RWPE1 (cell line): ENCODE data around the gene TEKT3.

Source experiments
- CTCF ChIA-PET: fragments of 350-600 bp; sonication (Branson Sonifier 250); formaldehyde crosslinking; extraction: SDS; loops from one replicate; lab custom pipeline; 2021; lab: Yijun Ruan, JAX
- POLR2A ChIA-PET: fragments of 400-600 bp; formaldehyde crosslinking; extraction: SDS; loops from one replicate; lab custom pipeline; 2020; ENCODE audit warnings: antibody characterized with exemption; ENCODE audit not compliant: low non-redundant PET; lab: Yijun Ruan, JAX
- DNase-seq: peaks from one replicate; pipeline ENCODE4 v3.0.0; 2012; ENCODE audit warnings: low spot score
- H3K27ac ChIP-seq: fragments of 450-650 bp; 2 replicates; pipeline ENCODE4 v1.5.1; 2017
- CTCF ChIP-seq: fragments of 450-650 bp; conservative IDR thresholded peaks from 2 replicates; pipeline ENCODE4 v1.5.1; 2017; ENCODE audit warnings: low read depth, mild to moderate bottlenecking

The TEKT3 gene

DNA sequence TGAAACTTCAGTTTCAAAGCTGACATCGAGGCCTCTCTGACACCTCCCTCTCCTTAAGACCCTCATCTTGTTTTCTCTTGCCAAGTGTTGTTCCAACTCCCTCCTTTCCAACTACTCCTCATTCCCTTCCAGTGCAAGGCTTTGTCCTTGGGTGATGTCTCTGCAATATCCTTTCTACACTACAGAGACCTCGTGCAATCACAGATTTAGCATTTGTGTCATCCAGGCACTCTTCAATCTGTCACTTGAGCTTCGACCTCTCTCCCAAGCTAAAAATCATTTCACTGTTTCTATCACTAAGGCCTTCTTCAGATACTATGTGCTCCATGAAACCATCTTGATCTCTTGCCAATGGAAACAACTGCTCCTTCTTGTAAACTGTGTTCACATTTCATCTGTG lies 31.6 kb downstream of the TEKT3 start:
- no peak for TF ChIP-seq CTCF
- no peak for DNase-seq
- CTCF ChIA-PET = no interaction called here

DNA sequence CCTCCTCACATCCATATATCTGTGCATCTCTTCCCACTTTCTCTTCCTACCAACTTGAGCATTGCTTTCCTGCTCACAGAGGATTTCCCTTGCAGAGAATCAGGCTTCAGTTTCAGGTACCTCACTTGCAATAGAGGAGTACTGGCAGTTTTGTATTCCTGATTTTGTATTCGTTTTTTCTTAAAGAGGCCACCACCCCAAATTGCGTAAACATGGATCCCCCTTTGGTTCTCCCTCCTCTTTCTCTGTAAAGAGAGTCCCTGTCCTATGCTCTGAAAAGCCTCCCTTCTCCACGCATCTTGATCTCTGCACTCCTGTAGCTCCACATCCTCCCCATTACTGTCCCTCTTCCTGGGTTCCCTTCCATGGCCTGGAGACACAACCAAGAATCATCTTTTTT lies 32.2 kb downstream of the TEKT3 start:
- DNase-seq = no peak
- no peak overlapping the region for H3K27ac ChIP-seq
- POLR2A ChIA-PET = no interaction called here
- TF ChIP-seq CTCF = no peak
- CTCF ChIA-PET = no interaction called here

More for the DNA sequence above, 31.6 kb downstream of the TEKT3 start:
- H3K27ac ChIP-seq = no peak overlapping the region
- POLR2A ChIA-PET = no interaction called here

DNA sequence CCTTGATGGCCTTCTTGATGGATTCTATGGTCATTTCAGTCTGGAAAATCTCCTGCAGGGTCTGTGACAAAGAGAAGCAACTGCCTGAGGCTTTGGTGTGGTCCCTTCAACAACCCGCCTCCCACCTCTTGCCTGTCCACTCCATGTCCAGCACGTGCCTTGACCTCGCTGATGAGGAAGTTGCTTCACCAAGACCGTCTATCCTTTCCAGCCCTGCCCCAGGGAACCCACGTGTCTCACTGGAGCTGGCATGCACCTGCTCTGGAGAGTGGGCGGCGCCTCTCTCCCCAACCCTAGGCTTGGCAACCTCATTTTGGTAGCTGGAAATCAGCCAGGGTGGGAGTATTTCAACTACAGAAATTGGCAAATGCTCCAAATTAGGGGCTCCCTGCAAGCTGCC lies 32.6 kb downstream of the TEKT3 start:
- DNase-seq = no peak
- no peak overlapping the region for H3K27ac ChIP-seq
- POLR2A ChIA-PET = no interaction called here
- CTCF ChIA-PET = no interaction called here
- no peak for TF ChIP-seq CTCF

GRCh38 chr17:15307710-15308111 lies 33.7 kb downstream of the TEKT3 start:
- H3K27ac ChIP-seq = no peak overlapping the region
- CTCF ChIA-PET = no interaction called here
- POLR2A ChIA-PET = no interaction called here
- no peak for DNase-seq
- no peak for TF ChIP-seq CTCF

DNA sequence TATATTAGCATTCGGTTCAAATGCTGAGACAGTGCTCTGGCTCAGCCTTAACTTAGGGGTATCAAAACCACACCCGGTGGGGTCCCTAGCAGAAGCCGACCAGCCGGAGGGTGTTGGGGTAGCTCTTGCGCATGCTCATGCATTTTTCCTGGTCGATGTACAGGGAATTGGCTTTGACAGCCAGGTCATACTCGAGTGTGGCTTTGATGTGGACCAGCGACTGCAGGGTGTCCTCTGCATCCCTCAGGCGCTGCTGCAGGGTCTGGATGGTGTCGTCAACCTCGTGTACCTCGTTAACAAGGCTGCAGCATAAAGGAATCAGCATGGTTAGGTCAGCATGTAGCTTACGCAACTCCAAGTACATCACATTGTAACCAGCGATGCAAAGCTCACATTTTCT lies 37.5 kb downstream of the TEKT3 start:
- CTCF ChIA-PET = no interaction called here
- H3K27ac ChIP-seq = no peak overlapping the region
- no peak for TF ChIP-seq CTCF
- no peak for DNase-seq
- POLR2A ChIA-PET = no interaction called here

- TF ChIP-seq CTCF = no peak
- DNase-seq = no peak
- CTCF ChIA-PET = no interaction called here
- H3K27ac ChIP-seq = no peak overlapping the region
- POLR2A ChIA-PET = no interaction called here
These were observed 38.1 kb downstream of the TEKT3 start for GRCh38 chr17:15303268-15303667.

DNA sequence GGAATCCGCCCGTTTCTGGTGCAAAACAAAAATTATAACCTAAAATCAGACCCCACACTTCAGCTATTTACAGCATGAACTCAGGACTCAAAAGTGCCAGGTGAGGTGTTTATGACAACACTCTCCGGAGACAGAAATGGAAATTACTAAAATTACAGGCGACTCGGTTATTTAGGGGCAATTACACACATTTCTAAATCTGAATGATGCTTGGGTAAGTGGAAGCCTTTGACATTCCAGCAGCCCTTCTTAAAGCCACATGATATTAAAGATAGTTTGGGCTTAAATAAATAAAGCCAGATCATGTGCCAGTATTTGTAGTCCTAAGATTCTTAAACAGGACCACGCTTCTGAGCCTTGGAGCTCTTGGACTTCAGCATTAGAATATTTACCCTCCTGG lies 39.6 kb downstream of the TEKT3 start:
- TF ChIP-seq CTCF = no peak
- H3K27ac ChIP-seq = no peak overlapping the region
- CTCF ChIA-PET = no interaction called here
- POLR2A ChIA-PET = no interaction called here
- DNase-seq = no peak
